HG02763 (cell line): Measurements from ENCODE around the gene SIX5.

Experiments
- ATAC-seq: cut with Tn5 transposase; IDR thresholded peaks from one replicate; pipeline ENCODE4 v1.9.1; 2021; ENCODE audit warnings: mild to moderate bottlenecking, moderate library complexity; ENCODE audit not compliant: unreplicated experiment

Gene SIX5

DNA sequence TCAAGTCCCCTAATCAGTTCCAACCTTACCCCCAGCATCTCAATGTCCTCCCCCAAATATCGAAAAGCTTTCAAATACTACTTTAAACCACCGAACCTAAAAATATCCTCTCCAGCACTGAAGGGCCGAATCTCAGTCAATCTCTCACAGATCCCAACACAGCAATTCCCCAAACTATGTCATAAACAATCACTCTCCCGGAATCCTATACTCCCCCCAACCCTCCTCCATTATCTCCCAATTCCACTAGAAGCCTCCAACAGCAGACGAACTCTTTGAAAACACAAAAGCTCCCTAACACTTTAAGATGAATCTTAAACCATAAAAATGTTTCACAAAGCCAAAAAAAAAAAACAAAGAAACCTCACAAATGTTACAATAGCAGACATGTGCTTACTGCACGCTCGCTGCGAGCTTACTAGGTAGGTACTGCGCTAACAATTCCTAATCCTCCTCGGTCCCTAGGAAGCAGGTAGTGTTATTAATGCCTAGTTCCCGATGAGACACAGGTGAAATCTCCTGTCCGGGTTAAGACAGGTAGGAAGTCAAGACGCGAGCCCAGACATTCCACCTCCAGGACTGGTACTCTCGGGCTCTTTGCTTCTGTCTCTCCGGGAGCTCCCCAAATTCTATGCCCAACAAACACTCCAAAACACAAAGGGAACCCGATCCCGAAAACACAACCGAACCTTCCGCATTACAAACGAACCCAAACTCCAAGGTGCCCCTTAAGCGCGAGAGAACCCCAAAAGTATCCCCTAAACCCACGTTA lies 52.5 kb downstream of the SIX5 start:
- ATAC-seq, result no peak

DNA sequence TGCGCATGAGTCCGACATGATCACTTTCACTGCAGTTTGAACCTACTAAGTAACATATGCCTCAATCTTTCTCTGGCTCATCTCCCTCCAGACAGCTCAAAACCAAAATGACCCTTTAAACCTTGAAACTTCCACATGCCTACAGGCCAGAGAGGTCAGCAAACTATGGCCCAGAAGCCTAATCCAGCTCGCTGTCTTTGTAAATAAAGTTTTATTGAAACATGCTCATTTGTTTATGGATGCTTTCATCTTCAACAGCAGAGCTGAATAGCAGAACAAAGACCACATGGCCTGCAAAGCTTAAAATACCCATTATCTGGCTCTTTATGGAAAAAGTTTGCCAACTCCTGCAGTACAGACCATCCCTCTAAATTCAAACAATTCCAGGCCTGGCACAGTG lies 53.9 kb downstream of the SIX5 start:
- ATAC-seq, result no peak
